ENCODE data around the gene DGCR2. TPM values are rescaled to one million over a fixed set of nuclear protein-coding genes. Genes with fewer than 3 reads are reported as not detected.
A peak's percentile ranks its signal among the peaks of the same experiment; 100 is the strongest.

Gene DGCR2
- total RNA-seq, 2 experiments from 2014 or later = 31.9 to 35.5 TPM

DNA sequence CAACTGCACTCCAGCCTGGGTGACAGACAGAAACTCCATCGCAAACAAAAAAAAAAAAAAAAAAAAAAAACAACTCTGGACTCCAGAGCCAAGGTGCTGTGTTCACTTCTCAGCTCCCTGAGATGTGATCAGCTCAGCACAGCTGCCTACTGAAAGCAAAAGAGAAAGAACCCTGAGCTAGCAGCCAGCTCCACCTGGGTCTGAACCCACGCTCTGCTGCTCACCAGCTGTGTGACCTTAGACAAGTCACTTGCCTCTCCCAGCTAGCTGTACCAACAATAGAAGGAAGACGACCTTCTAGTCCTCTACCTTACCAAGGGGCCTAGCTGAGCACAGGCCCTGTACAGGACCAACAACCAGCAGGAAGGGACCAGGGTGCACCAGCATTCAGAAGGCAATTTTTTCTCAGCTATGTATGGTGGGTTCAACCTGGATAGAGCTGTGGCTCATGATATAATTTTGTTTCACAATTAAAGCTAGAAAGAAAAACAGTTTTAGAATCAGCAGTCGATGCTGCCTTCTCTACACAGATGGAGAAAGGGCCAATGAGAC is 3.8 kb downstream of the DGCR2 start:
- ChIA-PET POLR2A (interaction anchor here (0.9 to 5.4 kb wide), 2 partner anchors 7 to 26 kb away, joined by 3 to 79 read pairs; partner anchors contain the start of gene ESS2), CTCF (interaction anchor here (0.8 kb wide), 1 partner anchor 26 kb away, joined by 3 read pairs; the partner anchor contains the start of gene ESS2)
- H3K9me3 ChIP-seq (ENCODE audit: control insufficient read depth in 1 of 2, insufficient read depth in 1 of 2, low read length in 2 of 2) = no peaks in the 10 kb centered on the region
- H3K4me3 Mint-ChIP-seq = peak overlapping the region; percentile 34
- peak overlapping the region; percentile 56 for H3K27ac Mint-ChIP-seq
- H3K4me1 ChIP-seq (ENCODE audit: insufficient read depth, low read length) = peaks cover 83% of the 10 kb centered on the region
- peaks cover 25% of the 10 kb centered on the region for H3K36me3 ChIP-seq (ENCODE audit: insufficient read depth, low read length)
- H3K4me1 Mint-ChIP-seq (ENCODE audit: low read depth) = peaks cover 84% of the 10 kb centered on the region
- H3K9me3 Mint-ChIP-seq = no peaks in the 10 kb centered on the region
- ATAC-seq (ENCODE audit: poor library complexity) (no peak), DNase-seq (peak in 2 of 14 experiments; percentile 25)
- H3K36me3 Mint-ChIP-seq (ENCODE audit: low read depth) = peaks cover 32% of the 10 kb centered on the region
- H3K27me3 Mint-ChIP-seq = no peaks in the 10 kb centered on the region
- H3K4me3 ChIP-seq (ENCODE audit: low read length) = no peak overlapping the region
- no peaks in the 10 kb centered on the region for H3K27me3 ChIP-seq (ENCODE audit: control insufficient read depth in 1 of 2, insufficient read depth in 2 of 2, low read length in 2 of 2)
- intact Hi-C loops (cut with DNase I, micrococcal nuclease) = no loop called here
- TF ChIP-seq, protein P1, sequence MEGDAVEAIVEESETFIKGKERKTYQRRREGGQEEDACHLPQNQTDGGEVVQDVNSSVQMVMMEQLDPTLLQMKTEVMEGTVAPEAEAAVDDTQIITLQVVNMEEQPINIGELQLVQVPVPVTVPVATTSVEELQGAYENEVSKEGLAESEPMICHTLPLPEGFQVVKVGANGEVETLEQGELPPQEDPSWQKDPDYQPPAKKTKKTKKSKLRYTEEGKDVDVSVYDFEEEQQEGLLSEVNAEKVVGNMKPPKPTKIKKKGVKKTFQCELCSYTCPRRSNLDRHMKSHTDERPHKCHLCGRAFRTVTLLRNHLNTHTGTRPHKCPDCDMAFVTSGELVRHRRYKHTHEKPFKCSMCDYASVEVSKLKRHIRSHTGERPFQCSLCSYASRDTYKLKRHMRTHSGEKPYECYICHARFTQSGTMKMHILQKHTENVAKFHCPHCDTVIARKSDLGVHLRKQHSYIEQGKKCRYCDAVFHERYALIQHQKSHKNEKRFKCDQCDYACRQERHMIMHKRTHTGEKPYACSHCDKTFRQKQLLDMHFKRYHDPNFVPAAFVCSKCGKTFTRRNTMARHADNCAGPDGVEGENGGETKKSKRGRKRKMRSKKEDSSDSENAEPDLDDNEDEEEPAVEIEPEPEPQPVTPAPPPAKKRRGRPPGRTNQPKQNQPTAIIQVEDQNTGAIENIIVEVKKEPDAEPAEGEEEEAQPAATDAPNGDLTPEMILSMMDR (IDR thresholded peaks at IDR 0.05) = no peak
- no peak overlapping the region for H3K27ac ChIP-seq (ENCODE audit: low read depth in 1 of 2, low read length in 2 of 2)

DNA sequence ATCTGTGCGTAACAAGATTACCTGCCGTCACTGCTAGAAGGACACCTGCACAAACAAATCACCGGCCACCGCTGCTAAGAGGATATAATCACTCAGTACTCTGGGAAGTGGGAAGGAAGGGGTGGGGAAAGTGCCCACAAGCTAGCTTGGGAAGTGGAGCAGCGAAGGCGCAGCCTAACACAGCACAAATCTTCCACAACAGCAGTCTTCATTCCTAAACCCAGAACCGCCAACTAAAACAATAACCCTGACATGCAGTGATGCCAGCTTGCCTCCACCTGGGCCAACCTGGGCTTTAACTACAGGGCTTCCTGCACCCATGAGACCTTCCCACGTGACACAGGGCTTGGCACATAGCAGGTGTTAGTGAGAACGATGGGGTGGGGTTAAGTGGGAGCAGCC is 5.1 kb downstream of the DGCR2 start:
- H3K4me1 ChIP-seq (ENCODE audit: insufficient read depth, low read length) = peaks cover 80% of the 10 kb centered on the region
- no peak for DNase-seq
- H3K27ac Mint-ChIP-seq = peak overlapping the region; percentile 56
- peak overlapping the region; percentile 77 for H3K4me3 Mint-ChIP-seq
- H3K4me3 ChIP-seq (ENCODE audit: low read length) = no peak overlapping the region
- TF ChIP-seq, protein P1 (IDR thresholded peaks at IDR 0.05) = no peak
- H3K27me3 ChIP-seq (ENCODE audit: control insufficient read depth in 1 of 2, insufficient read depth in 2 of 2, low read length in 2 of 2) = no peaks in the 10 kb centered on the region
- peaks cover 80% of the 10 kb centered on the region for H3K4me1 Mint-ChIP-seq (ENCODE audit: low read depth)
- H3K36me3 Mint-ChIP-seq (ENCODE audit: low read depth) = peaks cover 32% of the 10 kb centered on the region
- H3K9me3 Mint-ChIP-seq = no peaks in the 10 kb centered on the region
- intact Hi-C loops (cut with DNase I, micrococcal nuclease) = no loop called here
- no peak for ATAC-seq (ENCODE audit: poor library complexity)
- no peak overlapping the region for H3K27ac ChIP-seq (ENCODE audit: low read depth in 1 of 2, low read length in 2 of 2)
- POLR2A ChIA-PET = no interaction called here
- CTCF ChIA-PET = no interaction called here
- H3K27me3 Mint-ChIP-seq = no peaks in the 10 kb centered on the region
- no peaks in the 10 kb centered on the region for H3K9me3 ChIP-seq (ENCODE audit: control insufficient read depth in 1 of 2, insufficient read depth in 1 of 2, low read length in 2 of 2)
- H3K36me3 ChIP-seq (ENCODE audit: insufficient read depth, low read length) = peaks cover 31% of the 10 kb centered on the region

DNA sequence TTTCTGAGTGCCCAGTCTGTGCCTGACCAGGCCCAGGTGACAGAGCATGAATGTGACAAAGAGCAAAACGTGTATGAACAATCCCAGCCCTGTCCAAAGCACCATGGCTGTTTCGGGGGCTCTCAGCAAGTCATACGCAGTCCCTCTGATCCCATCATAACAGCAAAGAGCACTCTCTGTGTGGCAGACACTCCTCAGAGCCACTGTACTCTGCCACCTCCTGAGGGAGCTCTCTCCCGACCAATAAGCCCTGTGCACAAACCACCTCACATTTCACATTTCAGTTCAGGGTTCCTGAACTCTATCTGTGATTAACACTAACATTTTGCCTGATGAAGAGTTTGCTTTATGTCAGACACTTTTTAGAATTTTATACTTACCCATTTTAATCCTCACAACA is 6.6 kb downstream of the DGCR2 start:
- Mint-ChIP-seq H3K4me3 (no peak overlapping the region), H3K9me3 (no peaks in the 10 kb centered on the region), H3K4me1 (ENCODE audit: low read depth) (peaks cover 83% of the 10 kb centered on the region), H3K27ac (peak overlapping the region; percentile 56), H3K36me3 (ENCODE audit: low read depth) (peaks cover 27% of the 10 kb centered on the region), H3K27me3 (no peaks in the 10 kb centered on the region)
- ATAC-seq (ENCODE audit: poor library complexity) (peak; percentile 45), DNase-seq (peak in 1 of 14 experiments; percentile 20)
- H3K27me3 ChIP-seq (ENCODE audit: control insufficient read depth in 1 of 2, insufficient read depth in 2 of 2, low read length in 2 of 2) = no peaks in the 10 kb centered on the region
- peaks cover 31% of the 10 kb centered on the region for H3K36me3 ChIP-seq (ENCODE audit: insufficient read depth, low read length)
- intact Hi-C loops (cut with DNase I, micrococcal nuclease) = no loop called here
- ChIA-PET CTCF (interaction anchor here (0.5 to 1.6 kb wide), 4 partner anchors 8 to 29 kb away, joined by 3 to 6 read pairs (median 4); partner anchors contain the start of genes ESS2 and TSSK2), POLR2A (no interaction called here)
- no peak overlapping the region for H3K27ac ChIP-seq (ENCODE audit: low read depth in 1 of 2, low read length in 2 of 2)
- H3K4me1 ChIP-seq (ENCODE audit: insufficient read depth, low read length) = peaks cover 80% of the 10 kb centered on the region
- TF ChIP-seq, protein P1 (IDR thresholded peaks at IDR 0.05) = no peak
- H3K4me3 ChIP-seq (ENCODE audit: low read length) = no peak overlapping the region
- H3K9me3 ChIP-seq (ENCODE audit: control insufficient read depth in 1 of 2, insufficient read depth in 1 of 2, low read length in 2 of 2) = no peaks in the 10 kb centered on the region
